PC-9 (cell line): ENCODE results near the gene GNMT.

Experiments used
- EZH2 ChIP-seq: fragments of 200-600 bp; sonication (generic); IDR thresholded peaks from 2 replicates; pipeline ENCODE4 v1.8.0; 2017; ENCODE audit warnings: antibody characterized with exemption, low read depth
- TF ChIP-seq, protein P1 (sequence below): fragments of 200-600 bp; sonication (generic); conservative IDR thresholded peaks from 2 replicates; pipeline ENCODE4 v1.6.1; 2017; ENCODE audit warnings: mixed run types, antibody characterized with exemption, mild to moderate bottlenecking, moderate library complexity

DNA sequence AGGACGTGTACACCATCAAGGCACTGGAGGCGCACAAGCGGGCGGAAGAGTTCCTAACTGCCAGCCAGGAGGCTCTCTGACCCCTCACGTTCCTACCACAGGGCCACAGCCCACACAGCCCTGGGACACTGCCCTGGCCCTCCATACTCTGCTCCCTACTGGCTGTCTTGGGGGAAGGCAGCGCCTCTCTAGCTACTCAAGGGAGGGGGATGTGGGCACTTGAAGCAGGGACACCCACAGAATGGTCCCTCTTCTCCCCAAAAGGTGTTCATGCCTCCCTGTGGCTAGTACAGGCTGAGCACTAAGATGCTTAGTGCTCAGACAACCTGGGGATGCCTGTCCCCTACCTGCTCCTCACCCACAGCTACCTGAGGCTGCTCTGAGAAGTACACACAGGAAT, 50.7 kb downstream of the GNMT start:
- TF ChIP-seq, protein P1, sequence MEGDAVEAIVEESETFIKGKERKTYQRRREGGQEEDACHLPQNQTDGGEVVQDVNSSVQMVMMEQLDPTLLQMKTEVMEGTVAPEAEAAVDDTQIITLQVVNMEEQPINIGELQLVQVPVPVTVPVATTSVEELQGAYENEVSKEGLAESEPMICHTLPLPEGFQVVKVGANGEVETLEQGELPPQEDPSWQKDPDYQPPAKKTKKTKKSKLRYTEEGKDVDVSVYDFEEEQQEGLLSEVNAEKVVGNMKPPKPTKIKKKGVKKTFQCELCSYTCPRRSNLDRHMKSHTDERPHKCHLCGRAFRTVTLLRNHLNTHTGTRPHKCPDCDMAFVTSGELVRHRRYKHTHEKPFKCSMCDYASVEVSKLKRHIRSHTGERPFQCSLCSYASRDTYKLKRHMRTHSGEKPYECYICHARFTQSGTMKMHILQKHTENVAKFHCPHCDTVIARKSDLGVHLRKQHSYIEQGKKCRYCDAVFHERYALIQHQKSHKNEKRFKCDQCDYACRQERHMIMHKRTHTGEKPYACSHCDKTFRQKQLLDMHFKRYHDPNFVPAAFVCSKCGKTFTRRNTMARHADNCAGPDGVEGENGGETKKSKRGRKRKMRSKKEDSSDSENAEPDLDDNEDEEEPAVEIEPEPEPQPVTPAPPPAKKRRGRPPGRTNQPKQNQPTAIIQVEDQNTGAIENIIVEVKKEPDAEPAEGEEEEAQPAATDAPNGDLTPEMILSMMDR, result no peak
- no peak for TF ChIP-seq EZH2
